ENCODE data around the gene EVX2. TPM values are rescaled to one million over a fixed set of nuclear protein-coding genes. Genes with fewer than 3 reads are reported as not detected.

Gene EVX2
- total and polyA plus RNA-seq, 2 of the 13 experiments (the other 11 are each of a cell fraction or from before 2014, with no cell fraction given) = not detected

GRCh38 chr2:176088048-176088936 is 4.5 kb upstream of the EVX2 start (continued):
- no peak for TF ChIP-seq SKIL (CRISPR knock-in tag; IDR thresholded peaks at IDR 0.05; ENCODE audit: borderline replicate concordance)
- peak; percentile 31; the same call in 1 of the 2 replicates for TF ChIP-seq TBX2 (CRISPR knock-in tag; IDR thresholded peaks at IDR 0.05; ENCODE audit: borderline replicate concordance)
- TF ChIP-seq STAT6 (CRISPR knock-in tag; IDR thresholded peaks at IDR 0.05; ENCODE audit: borderline replicate concordance) = no peak
- TF ChIP-seq MED1 (CRISPR knock-in tag; IDR thresholded peaks at IDR 0.05) = 0 out of 2 replicates have a peak, but pooled peaks have one; percentile 23
- TF ChIP-seq MYNN (CRISPR knock-in tag; IDR thresholded peaks at IDR 0.05; ENCODE audit: low read depth) = no peak
- no peak for TF ChIP-seq SKI (IDR thresholded peaks at IDR 0.05; ENCODE audit: partially characterized antibody)
- no peak for TF ChIP-seq RFX3 (CRISPR knock-in tag; IDR thresholded peaks at IDR 0.05)
- peak; percentile 69 for TF ChIP-seq ZNF883 (CRISPR knock-in tag; IDR thresholded peaks at IDR 0.05; ENCODE audit: not compliant biosample characterization)
- TF ChIP-seq SP140L (CRISPR knock-in tag; IDR thresholded peaks at IDR 0.05; ENCODE audit: borderline replicate concordance) = no peak
- no peak for TF ChIP-seq HBP1 (CRISPR knock-in tag; IDR thresholded peaks at IDR 0.05; ENCODE audit: low read depth)
- TF ChIP-seq ZNF234 (CRISPR knock-in tag; conservative IDR thresholded peaks at IDR 0.05) = no peak
- TF ChIP-seq THAP11 (CRISPR knock-in tag; IDR thresholded peaks at IDR 0.05) = 0 out of 2 replicates have a peak, but pooled peaks have one; percentile 30
- peak; percentile 28; the same call in 1 of the 2 replicates for TF ChIP-seq ZNF121 (CRISPR knock-in tag; IDR thresholded peaks at IDR 0.05)
- 0 out of 2 replicates have a peak, but pooled peaks have one; percentile 48 for TF ChIP-seq ZNF784 (CRISPR knock-in tag; IDR thresholded peaks at IDR 0.05; ENCODE audit: borderline replicate concordance)
- TF ChIP-seq MIER2 (CRISPR knock-in tag; IDR thresholded peaks at IDR 0.05) = peak; percentile 48; the same call in 1 of the 2 replicates
- 0 out of 2 replicates have a peak, but pooled peaks have one; percentile 38 for TF ChIP-seq HMGXB3 (CRISPR knock-in tag; IDR thresholded peaks at IDR 0.05; ENCODE audit: borderline replicate concordance)

All from HepG2 (cell line).